Activated gamma-delta T cell treated with anti-CD3 and anti-CD28 coated beads, Interleukin-2, amount 50 U/mL, for 16 hours (primary cell): ENCODE measurements around the gene SEMA3C.

Source experiments
- DNase-seq: peaks from one replicate; pipeline ENCODE4 v3.0.0-alpha.2; 2020; ENCODE audit warnings: low read depth

SEMA3C gene

DNA sequence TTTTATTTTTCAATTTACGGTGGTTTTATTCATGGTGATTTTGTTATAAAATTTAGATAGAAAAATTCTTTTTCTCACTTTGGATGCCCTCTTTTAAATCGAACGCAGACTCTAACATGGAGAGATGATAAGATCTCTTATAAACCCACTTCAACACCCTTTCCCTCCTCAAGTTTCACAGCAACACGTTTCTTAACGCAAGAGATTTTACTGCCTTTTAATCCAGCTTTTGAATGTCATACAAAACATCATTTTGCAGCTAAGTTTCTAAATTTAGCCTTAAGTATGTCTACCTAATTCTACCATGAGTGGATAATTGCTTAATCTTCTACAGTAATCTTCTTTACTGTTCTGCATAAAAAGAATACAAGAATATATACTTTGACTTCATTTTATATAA is 70.0 kb downstream of the SEMA3C start:
- DNase-seq, result no peak

DNA sequence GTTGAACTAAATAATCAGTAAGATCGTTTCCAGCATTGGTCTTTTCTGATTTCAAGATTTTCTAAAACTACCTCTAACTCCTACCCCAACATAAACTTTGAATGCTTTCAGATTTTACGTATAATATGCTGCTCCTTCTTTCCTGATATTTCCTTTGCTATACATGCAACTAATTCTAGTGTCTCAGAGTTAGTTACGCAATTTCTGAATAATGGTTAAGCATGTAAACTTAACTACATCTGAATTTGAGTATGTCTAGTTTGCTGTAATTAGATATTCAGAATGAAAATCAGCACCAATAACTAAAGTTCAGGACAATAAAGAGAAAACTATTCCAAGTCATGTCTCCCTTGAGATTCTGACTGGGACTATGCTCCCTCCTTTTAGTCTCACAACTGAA is 71.0 kb downstream of the SEMA3C start:
- DNase-seq, result no peak

DNA sequence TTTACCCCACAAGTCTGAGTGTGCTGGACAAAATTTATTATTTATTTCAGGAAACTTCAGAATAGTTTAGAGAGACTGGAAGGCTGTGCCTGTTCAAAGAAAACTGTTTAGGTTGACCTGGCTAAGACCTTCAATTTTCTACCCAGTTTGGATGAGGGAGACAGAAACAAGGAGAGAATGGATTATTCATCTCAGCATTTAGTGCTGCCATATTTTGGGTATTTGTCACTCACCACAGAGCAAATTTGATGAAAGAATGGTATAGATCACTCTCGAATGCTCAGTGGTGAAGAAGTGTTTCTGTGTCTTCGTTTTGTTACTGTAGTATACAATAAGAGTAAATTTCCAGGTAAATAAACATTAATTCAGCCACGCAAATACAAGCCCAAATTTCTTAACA is 71.8 kb downstream of the SEMA3C start:
- no peak for DNase-seq

DNA sequence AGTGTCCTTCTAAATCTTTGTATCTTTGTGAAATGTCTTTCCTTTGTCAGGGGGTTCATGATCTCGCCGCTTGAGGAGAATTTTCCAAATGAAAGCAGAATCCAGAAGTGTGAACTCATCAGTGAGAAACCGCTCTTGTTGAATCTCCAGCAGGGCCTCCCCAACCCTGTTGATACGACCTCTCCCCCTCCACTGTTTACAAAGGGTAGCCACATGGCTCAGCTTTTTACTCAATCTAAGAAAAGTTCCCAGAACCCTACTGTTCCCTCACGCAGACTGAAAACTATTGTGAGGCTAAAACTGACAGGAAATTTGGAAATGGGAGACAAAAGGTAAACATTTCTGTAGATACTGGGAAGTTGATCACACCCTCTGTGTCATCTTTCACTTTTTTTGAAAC is 73.9 kb downstream of the SEMA3C start:
- no peak for DNase-seq

GRCh38 chr7:80843018-80843677 is 75.7 kb downstream of the SEMA3C start:
- DNase-seq, result no peak

GRCh38 chr7:80842022-80842790 is 76.6 kb downstream of the SEMA3C start:
- no peak for DNase-seq

- no peak for DNase-seq
These were observed 77.4 kb downstream of the SEMA3C start for GRCh38 chr7:80841423-80841955.

GRCh38 chr7:80840681-80841080 is 78.2 kb downstream of the SEMA3C start:
- DNase-seq, result no peak

DNA sequence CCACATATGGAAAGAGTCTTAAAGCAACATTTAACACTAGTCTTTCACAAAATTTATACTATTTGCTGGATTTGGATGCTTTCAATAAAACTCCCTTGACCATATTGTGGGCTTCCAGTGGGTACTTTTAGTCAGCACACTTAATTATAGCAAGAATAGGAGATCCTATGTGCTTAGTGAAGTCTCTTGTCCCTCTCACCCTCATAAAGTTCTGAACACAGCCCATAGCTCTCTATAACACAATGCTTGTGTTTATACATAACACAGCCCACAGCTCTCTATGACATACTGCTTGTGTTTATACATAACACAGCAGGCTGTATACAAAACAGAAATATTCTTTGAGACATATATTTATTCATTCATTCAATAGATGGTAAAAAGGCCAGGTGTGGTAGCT is 79.0 kb downstream of the SEMA3C start:
- DNase-seq, result no peak

GRCh38 chr7:80838643-80839042 is 80.2 kb downstream of the SEMA3C start:
- DNase-seq, result no peak

GRCh38 chr7:80837345-80837744 is 81.5 kb downstream of the SEMA3C start:
- no peak for DNase-seq

DNA sequence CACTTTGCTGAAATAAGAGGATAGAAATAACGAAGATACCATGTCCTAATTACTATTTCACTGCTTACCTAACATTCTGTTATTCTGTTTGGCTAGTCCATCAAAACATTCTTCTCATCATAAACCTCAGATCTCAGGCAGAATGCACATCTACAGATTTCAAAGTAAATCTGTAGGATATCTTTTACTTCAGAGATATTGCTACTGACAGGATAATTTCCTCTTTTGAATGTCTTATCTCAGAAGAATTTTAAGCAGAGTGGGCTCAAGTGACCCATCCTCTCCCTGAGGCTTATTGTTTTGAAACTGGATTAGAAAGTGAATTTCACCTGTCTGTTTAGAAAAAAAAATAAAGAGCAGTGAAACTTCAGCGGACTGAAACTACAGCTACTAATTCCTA is 83.6 kb downstream of the SEMA3C start:
- no peak for DNase-seq

DNA sequence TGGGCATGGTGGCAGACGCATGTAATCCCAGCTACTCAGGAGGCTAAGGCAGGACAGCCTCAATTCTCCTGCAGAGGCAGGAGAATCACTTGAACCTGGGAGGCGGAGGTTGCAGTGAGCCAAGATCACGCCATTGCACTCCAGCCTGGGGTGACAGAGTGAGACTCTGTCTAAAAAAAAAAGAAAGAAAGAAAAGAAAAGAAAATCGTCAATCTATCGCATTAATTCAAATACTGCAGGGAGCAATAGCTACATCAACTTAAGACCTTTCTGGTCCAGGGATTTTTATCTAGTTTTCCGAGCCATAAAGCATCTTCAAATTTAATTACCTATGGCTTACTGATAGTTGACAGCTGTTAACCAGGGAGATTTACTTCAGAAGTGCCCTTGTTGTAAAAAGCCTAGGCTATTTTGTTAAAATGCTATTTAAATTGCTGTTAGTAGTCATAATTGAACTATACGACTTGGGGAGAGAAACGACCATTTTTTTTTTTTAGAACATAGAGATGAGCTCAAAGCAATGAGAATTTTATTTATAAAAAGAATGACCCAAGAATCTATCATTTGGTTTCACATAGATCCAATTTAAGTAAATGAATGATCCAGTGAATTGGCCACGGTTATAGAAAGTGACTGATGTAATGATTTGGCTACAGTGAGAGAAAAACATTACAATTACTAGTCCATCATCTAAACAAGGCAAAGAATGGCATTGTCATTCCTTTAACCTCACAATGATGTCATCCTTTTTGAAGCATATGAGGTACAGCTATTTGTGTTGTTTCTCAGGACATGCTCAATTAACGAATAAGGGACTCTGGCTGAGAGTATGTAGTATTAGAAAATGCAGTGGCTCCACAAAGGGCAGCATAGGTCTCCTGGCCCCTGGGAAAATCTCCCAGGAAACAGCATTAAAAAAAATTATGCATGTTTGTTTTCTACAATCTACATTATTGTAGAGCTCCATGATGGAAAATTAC is 85.3 kb downstream of the SEMA3C start:
- no peak for DNase-seq

GRCh38 chr7:80832006-80832405 is 86.8 kb downstream of the SEMA3C start:
- no peak for DNase-seq

GRCh38 chr7:80830584-80831285 is 88.1 kb downstream of the SEMA3C start:
- no peak for DNase-seq

- no peak for DNase-seq
These were observed 88.8 kb downstream of the SEMA3C start for GRCh38 chr7:80830010-80830409.

DNA sequence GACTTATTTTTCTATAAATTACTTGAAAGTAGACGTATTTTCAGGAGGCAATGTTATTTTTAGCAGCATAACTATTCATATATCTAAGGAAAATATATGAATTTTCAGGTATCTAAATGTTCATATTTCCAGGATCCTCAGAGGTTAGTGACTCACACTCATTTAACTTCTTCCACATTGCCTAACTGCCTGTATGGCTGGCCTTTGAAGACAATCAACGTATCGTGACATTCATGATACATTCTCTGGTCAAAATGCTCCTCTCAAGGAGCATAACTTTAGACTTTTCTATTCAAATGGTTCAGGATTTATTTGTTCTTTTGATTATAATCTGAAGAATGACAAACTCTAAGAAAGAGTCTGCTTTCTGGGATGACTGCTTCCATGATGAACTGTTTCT is 89.3 kb downstream of the SEMA3C start:
- no peak for DNase-seq

- no peak for DNase-seq
These were observed 91.6 kb downstream of the SEMA3C start for GRCh38 chr7:80827239-80827633.

DNA sequence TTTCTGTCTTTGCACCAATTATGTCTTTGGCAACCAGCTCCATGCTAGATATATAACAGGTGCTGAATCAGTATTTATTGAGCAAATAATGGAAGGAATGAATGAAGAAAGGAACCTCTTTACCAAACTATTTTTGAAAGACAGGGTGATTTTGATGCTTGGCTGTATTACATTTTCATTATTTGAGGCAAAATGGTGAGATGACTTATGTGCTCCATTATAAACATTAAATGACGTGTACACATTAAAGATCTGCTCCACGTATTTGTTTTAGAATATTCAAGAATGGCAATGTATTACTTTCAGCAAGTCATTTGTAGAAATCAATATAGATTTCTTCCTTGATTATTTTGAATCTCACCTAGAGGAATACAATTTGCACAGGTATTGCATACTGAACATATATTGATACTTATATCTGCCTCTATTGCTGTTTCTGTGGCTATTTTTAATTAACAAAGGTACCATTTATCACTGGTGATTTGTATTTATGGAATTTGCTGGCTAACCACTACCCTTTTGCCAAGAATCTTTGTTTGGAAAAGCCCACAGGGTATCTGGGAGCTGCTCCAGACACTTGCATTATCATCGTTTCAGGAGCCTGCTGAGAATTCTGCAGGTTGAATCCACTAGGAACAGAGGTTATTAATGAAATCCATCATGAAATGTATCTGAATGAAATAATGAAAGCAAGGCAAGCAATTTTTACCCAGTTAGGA is 92.2 kb downstream of the SEMA3C start:
- no peak for DNase-seq

- no peak for DNase-seq
These were observed 93.4 kb downstream of the SEMA3C start for GRCh38 chr7:80825499-80825898.

- no peak for DNase-seq
These were observed 94.6 kb downstream of the SEMA3C start for GRCh38 chr7:80824253-80824652.
